ENCODE data around the gene TNN.

GRCh38 chr1:175116210-175116798 lies 48.7 kb downstream of the TNN start:
- TF ChIP-seq CTCF (IDR thresholded peaks at IDR 0.05) (no peak), EP300 (IDR thresholded peaks at IDR 0.05) (no peak), POLR2AphosphoS5 (IDR thresholded peaks at IDR 0.05) (no peak), POLR2A (IDR thresholded peaks at IDR 0.05) (no peak)

Data from sigmoid colon (tissue), 4 donors.